GM19043 (cell line): ENCODE results near the gene CLEC2D.
"Not testable (repeated sequence)": the region's sequence is repeated elsewhere in the genome, so short reads cannot be mapped to it uniquely, and the experiment has no call there.

ENCODE experiments used
- ATAC-seq: cut with Tn5 transposase; IDR thresholded peaks from one replicate; pipeline ENCODE4 v1.9.1; 2021; ENCODE audit warnings: low read depth; ENCODE audit not compliant: unreplicated experiment

CLEC2D gene

GRCh38 chr12:9651265-9651729, 18.2 kb upstream of the CLEC2D start:
- no peak for ATAC-seq

DNA sequence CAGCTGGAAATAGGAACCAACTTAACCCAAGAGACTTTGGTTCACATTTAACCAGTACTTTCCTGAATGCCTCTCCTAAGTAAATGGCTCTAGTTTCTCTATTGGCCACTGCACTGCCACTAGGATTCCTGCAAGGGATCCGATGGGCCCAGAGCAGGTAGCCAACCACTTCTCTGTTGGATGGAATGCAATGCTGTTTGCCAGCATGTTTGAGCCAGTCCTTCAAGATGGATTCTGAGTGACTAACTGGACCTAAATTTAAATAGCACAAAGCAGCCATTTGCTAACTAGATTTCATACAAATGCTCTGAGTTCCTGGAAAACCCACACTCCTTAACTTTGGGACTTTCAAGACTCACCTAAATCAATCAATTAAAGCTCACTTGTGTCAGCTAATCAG, 9.5 kb upstream of the CLEC2D start:
- no peak for ATAC-seq

DNA sequence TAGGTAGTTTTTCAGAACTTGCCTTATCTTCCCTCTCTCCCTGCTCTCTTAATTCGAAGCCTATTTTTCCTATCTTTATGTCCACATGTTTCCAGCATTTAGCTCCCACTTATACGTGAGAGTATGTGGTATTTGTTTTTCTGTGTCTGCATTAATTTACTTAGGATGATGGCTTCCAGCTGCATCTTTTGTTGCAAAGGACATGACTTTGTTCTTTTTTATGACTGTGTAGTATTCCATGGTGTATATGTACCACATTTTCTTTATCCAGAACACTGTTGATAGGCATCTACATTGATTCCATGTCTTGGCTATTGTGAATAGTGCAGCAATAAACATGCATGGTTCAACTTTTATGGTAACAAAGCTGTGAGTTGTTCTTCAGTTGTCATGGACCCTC, 7.8 kb upstream of the CLEC2D start:
- no peak for ATAC-seq

GRCh38 chr12:9662488-9662887, 7.0 kb upstream of the CLEC2D start:
- no peak for ATAC-seq

GRCh38 chr12:9667403-9668160, 1.9 kb upstream of the CLEC2D start:
- peak; percentile 46 for ATAC-seq

- ATAC-seq, result no peak
Measured at GRCh38 chr12:9668161-9669018, 1.1 kb upstream of the CLEC2D start.

- ATAC-seq, result no peak
Measured at GRCh38 chr12:9669019-9669326, 540 bp upstream of the CLEC2D start.

DNA sequence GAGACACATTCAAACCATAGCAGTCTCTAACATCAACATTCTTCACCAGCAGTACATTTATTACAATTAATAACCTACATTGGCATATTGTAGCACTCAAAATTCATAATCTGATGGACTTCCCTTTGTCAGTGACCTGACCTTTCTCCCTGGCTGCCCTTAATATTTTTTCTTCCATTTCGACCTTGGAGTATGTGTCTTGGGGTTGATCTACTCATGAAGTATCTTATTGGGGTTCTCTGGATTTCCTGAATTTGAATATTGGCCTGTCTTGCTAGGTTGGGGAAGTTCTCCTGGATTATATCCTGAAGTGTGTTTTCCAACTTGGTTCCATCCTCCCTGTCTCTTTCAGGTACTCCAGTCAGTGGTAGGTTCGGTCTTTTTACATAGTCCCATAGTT, 2.8 kb downstream of the CLEC2D start:
- not testable (repeated sequence) for ATAC-seq

- peak; percentile 26 for ATAC-seq
Measured at GRCh38 chr12:9673404-9674225, 4.1 kb downstream of the CLEC2D start.

DNA sequence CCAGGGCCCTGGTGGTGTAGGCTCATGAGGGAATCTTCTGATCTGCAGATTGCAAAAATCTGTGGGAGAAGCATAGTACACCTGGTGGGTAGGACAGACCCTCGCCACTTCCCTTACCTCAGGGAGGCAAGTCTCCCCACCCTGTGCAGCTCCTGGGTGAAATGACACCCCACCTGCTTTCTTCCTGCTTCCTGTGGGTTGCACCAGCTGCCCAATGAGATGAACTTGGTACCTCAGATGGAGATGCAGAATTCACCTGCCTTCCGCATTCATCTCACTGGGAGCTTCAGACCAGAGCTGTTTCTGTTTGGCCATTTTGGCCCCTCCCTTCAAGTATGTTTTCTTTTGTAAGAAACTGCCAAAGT, 4.7 kb downstream of the CLEC2D start:
- peak; percentile 24 for ATAC-seq

- not testable (repeated sequence) for ATAC-seq
Measured at GRCh38 chr12:9682508-9682907, 13.0 kb downstream of the CLEC2D start.

- not testable (repeated sequence) for ATAC-seq
Measured at GRCh38 chr12:9682949-9683348, 13.4 kb downstream of the CLEC2D start.

DNA sequence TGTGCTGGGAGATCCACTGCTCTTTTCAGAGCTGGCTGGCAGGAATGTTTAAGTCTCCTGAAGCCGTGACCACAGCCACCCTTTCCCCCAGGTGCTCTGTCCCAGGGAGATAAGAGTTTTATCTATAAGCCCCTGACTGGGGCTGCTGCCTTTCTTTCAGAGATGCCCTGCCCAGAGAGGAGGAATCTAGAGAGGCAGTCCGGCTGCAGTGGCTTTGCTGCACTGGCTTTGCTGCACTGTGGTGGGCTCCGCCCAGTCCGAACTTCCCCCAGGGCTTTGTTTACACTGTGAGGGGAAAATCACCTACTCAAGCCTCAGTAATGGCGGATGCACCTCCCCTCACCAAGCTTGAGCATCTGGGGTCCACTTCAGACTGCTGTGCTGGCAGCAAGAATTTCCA, 15.9 kb downstream of the CLEC2D start:
- not testable (repeated sequence) for ATAC-seq

- ATAC-seq, result no peak
Measured at GRCh38 chr12:9685915-9686314, 16.4 kb downstream of the CLEC2D start.

DNA sequence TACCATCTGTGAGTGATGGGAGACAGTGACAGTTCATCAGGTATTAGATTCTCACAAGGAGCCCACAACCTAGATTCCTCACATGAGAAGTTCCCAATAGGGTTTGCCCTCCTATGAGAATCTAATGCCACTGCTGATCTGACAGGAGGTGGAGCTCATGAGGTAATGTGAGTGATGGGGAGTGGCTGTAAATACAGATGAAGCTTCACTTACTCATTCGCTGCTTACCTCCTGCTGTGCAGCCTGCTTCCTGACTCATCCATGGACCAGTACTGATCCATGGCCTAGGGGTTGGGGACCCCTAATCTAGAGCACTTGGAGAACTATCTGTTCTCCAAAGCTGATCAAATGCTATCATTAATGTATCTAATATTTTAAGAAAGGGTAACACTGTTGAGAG, 17.7 kb downstream of the CLEC2D start:
- no peak for ATAC-seq

- no peak for ATAC-seq
Measured at GRCh38 chr12:9692909-9693308, 23.4 kb downstream of the CLEC2D start.

GRCh38 chr12:9694241-9694640, 24.7 kb downstream of the CLEC2D start:
- ATAC-seq, result no peak

DNA sequence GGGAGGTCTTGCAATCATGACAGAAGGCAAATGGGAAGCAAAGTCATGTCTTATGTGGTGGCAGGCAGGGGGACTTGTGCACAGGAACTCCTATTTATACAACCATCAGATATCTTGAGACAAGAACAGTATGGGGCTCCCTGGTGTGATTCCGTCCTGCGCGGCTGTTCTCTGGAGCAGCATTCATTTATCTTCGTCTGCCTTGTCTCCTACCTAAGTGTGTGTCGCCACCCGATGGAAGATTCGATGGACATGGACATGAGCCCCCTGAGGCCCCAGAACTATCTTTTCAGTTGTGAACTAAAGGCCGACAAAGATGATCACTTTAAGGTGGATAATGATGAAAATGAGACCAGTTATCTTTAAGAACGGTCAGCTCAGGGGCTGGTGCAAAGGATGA, 25.6 kb downstream of the CLEC2D start:
- not testable (repeated sequence) for ATAC-seq

GRCh38 chr12:9695661-9696060, 26.1 kb downstream of the CLEC2D start:
- not testable (repeated sequence) for ATAC-seq

- ATAC-seq, result no peak
Measured at GRCh38 chr12:9697619-9698018, 28.1 kb downstream of the CLEC2D start.

- ATAC-seq, result no peak
Measured at GRCh38 chr12:9698681-9699080, 29.2 kb downstream of the CLEC2D start.
